Measurements from ENCODE around the gene GPC3. TPM values are rescaled to one million over a fixed set of nuclear protein-coding genes. Genes with fewer than 3 reads are reported as not detected.

The GPC3 gene
- total RNA-seq, 2 donors from 2014 or later: 1.9 to 2.0 TPM

- Histone ChIP-seq H3K27ac (no peak overlapping the region), H3K9ac (ENCODE audit: low read depth in 2 of 2, low read length in 2 of 2) (no peak overlapping the region), H3K36me3 (no peaks in the 10 kb centered on the region), H3K9me3 (no peaks in the 10 kb centered on the region), H3K4me1 (no peaks in the 10 kb centered on the region), H3K4me3 (no peak overlapping the region), H3K27me3 (no peaks in the 10 kb centered on the region)
- intact Hi-C loops (cut with DNase I): no loop called here
- DNase-seq: no peak
- TF ChIP-seq, protein P1, sequence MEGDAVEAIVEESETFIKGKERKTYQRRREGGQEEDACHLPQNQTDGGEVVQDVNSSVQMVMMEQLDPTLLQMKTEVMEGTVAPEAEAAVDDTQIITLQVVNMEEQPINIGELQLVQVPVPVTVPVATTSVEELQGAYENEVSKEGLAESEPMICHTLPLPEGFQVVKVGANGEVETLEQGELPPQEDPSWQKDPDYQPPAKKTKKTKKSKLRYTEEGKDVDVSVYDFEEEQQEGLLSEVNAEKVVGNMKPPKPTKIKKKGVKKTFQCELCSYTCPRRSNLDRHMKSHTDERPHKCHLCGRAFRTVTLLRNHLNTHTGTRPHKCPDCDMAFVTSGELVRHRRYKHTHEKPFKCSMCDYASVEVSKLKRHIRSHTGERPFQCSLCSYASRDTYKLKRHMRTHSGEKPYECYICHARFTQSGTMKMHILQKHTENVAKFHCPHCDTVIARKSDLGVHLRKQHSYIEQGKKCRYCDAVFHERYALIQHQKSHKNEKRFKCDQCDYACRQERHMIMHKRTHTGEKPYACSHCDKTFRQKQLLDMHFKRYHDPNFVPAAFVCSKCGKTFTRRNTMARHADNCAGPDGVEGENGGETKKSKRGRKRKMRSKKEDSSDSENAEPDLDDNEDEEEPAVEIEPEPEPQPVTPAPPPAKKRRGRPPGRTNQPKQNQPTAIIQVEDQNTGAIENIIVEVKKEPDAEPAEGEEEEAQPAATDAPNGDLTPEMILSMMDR (IDR thresholded peaks at IDR 0.05): no peak
These were observed 19.2 kb downstream of the GPC3 start for GRCh38 chrX:133966199-133966598.

- no peak overlapping the region for H3K9ac ChIP-seq (ENCODE audit: low read depth in 2 of 2, low read length in 2 of 2)
- no peak for DNase-seq
- intact Hi-C loops (cut with DNase I): no loop called here
- no peaks in the 10 kb centered on the region for H3K36me3 ChIP-seq
- H3K4me3 ChIP-seq: no peak overlapping the region
- H3K27ac ChIP-seq: no peak overlapping the region
- H3K4me1 ChIP-seq: no peaks in the 10 kb centered on the region
- TF ChIP-seq, protein P1 (IDR thresholded peaks at IDR 0.05): no peak
- H3K9me3 ChIP-seq: no peaks in the 10 kb centered on the region
- H3K27me3 ChIP-seq: no peaks in the 10 kb centered on the region
These were observed 20.1 kb downstream of the GPC3 start for GRCh38 chrX:133965321-133965720.

DNA sequence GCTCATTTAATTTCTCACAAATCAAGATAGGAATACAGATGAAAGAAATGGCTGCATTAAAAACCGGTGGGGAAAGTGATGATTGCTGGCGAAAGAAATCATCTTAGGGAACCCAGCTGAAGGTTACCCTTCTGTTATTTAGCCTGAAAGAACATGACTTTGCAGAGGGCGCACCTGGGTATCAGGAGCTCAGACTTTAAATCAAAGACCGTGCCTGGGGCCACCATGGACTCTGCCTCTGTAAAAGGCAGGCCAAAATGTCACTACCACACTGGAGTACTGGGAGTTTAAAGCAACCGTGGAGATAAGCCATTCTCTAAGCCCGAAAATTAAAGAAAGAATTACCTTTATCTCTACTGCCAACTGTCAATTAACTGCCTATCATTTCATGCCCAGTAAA is 24.3 kb downstream of the GPC3 start:
- no peak overlapping the region for H3K9ac ChIP-seq (ENCODE audit: low read depth in 2 of 2, low read length in 2 of 2)
- H3K27ac ChIP-seq: no peak overlapping the region
- TF ChIP-seq, protein P1 (IDR thresholded peaks at IDR 0.05): no peak
- no peaks in the 10 kb centered on the region for H3K9me3 ChIP-seq
- no peaks in the 10 kb centered on the region for H3K4me1 ChIP-seq
- no peak overlapping the region for H3K4me3 ChIP-seq
- intact Hi-C loops (cut with DNase I): no loop called here
- H3K36me3 ChIP-seq: no peaks in the 10 kb centered on the region
- peaks cover 4% of the 10 kb centered on the region for H3K27me3 ChIP-seq
- no peak for DNase-seq

DNA sequence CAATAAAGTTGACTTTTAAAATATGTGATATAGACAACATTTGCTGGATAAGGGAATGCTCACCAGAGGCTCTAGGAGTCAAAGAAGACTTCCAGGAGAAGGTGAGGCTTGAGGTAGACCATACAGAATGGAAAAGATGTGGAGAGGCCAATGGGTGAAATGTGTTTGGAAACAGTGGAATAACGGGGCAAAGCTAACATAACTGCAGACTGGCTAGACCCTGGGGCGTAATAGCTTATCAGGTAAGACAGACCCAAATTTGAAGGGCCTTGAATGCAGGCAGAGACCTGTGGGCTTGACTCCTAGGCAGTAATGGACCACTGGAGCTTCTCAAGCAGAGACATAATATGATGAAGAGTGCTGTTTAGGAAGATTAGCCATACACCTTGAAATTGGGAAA is 25.4 kb downstream of the GPC3 start:
- no peaks in the 10 kb centered on the region for H3K9me3 ChIP-seq
- TF ChIP-seq, protein P1 (IDR thresholded peaks at IDR 0.05): no peak
- no peak overlapping the region for H3K27ac ChIP-seq
- H3K36me3 ChIP-seq: no peaks in the 10 kb centered on the region
- intact Hi-C loops (cut with DNase I): no loop called here
- H3K4me3 ChIP-seq: no peak overlapping the region
- no peak for DNase-seq
- no peaks in the 10 kb centered on the region for H3K4me1 ChIP-seq
- peaks cover 4% of the 10 kb centered on the region for H3K27me3 ChIP-seq
- no peak overlapping the region for H3K9ac ChIP-seq (ENCODE audit: low read depth in 2 of 2, low read length in 2 of 2)

GRCh38 chrX:133958997-133959688 is 26.3 kb downstream of the GPC3 start:
- no peak for DNase-seq
- Histone ChIP-seq H3K4me3 (no peak overlapping the region), H3K27me3 (peaks cover 4% of the 10 kb centered on the region), H3K27ac (no peak overlapping the region), H3K9ac (ENCODE audit: low read depth in 2 of 2, low read length in 2 of 2) (no peak overlapping the region), H3K9me3 (no peaks in the 10 kb centered on the region), H3K4me1 (no peaks in the 10 kb centered on the region), H3K36me3 (no peaks in the 10 kb centered on the region)
- TF ChIP-seq, protein P1 (IDR thresholded peaks at IDR 0.05): no peak
- intact Hi-C loops (cut with DNase I): no loop called here
